Chondrocyte (in vitro differentiated cells): ENCODE results near the gene R3HCC1L. TPM values are rescaled to one million over a fixed set of nuclear protein-coding genes. Genes with fewer than 3 reads are reported as not detected.

Experiments used
- DNase-seq: peaks from one replicate; pipeline ENCODE4 v3.0.0; 2021; ENCODE audit warnings: mixed read lengths, low spot score
- H3K27ac Mint-ChIP-seq: one replicate; pipeline ENCODE4 v1.8.0; 2021; ENCODE audit warnings: mild to moderate bottlenecking, moderate library complexity, mixed read lengths; ENCODE audit not compliant: unreplicated experiment
- H3K27me3 Mint-ChIP-seq: 2 replicates; pipeline ENCODE4 v1.8.0; 2021; ENCODE audit warnings: low read depth, mixed read lengths
- H3K36me3 Mint-ChIP-seq: 2 replicates; pipeline ENCODE4 v1.8.0; 2021; ENCODE audit warnings: low read depth, mixed read lengths
- H3K4me1 Mint-ChIP-seq: 2 replicates; pipeline ENCODE4 v1.8.0; 2021; ENCODE audit warnings: low read depth, mild to moderate bottlenecking, mixed read lengths
- H3K4me3 Mint-ChIP-seq: one replicate; pipeline ENCODE4 v1.8.0; 2021; ENCODE audit warnings: mild to moderate bottlenecking, moderate library complexity, mixed read lengths; ENCODE audit not compliant: unreplicated experiment
- H3K9me3 Mint-ChIP-seq: 2 replicates; pipeline ENCODE4 v1.8.0; 2021; ENCODE audit warnings: low read depth, mixed read lengths
- total RNA-seq: library from RNA; stranded (reverse); gene quantifications from 3 replicates; pipeline ENCODE4 v1.2.1, GENCODE V29; 2021
- TF ChIP-seq, protein P1 (sequence below): fragments of 200-600 bp; sonication (generic); IDR thresholded peaks from 2 replicates; pipeline ENCODE4 v1.5.0; 2021; ENCODE audit warnings: antibody characterized with exemption, mild to moderate bottlenecking, moderate library complexity

Gene R3HCC1L
- total RNA-seq, 1 donor from 2014 or later, result 9.1 TPM

DNA sequence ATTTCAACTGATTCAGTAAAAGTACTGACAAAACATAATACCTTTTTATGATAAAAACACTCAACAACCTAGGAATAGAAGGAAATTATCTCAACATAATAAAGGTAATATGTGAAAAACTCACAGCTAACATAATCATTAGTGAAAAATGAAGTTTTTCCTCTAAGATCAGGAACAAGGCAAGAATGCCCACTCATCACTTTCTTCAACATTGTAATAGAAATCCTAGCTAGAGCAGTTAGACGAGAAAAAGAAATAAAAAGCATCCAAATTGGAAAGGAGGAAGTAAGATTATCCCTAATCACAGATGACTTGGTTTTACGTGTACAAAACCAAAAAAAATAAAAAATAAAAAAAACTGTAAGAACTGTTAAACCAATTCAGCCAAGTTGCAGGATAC is 58.6 kb downstream of the R3HCC1L start:
- Mint-ChIP-seq H3K9me3 (peaks cover 18% of the 10 kb centered on the region), H3K27ac (no peak overlapping the region), H3K27me3 (no peaks in the 10 kb centered on the region), H3K36me3 (peaks cover 13% of the 10 kb centered on the region), H3K4me1 (peaks cover 4% of the 10 kb centered on the region), H3K4me3 (no peak overlapping the region)
- DNase-seq, result no peak
- TF ChIP-seq, protein P1, sequence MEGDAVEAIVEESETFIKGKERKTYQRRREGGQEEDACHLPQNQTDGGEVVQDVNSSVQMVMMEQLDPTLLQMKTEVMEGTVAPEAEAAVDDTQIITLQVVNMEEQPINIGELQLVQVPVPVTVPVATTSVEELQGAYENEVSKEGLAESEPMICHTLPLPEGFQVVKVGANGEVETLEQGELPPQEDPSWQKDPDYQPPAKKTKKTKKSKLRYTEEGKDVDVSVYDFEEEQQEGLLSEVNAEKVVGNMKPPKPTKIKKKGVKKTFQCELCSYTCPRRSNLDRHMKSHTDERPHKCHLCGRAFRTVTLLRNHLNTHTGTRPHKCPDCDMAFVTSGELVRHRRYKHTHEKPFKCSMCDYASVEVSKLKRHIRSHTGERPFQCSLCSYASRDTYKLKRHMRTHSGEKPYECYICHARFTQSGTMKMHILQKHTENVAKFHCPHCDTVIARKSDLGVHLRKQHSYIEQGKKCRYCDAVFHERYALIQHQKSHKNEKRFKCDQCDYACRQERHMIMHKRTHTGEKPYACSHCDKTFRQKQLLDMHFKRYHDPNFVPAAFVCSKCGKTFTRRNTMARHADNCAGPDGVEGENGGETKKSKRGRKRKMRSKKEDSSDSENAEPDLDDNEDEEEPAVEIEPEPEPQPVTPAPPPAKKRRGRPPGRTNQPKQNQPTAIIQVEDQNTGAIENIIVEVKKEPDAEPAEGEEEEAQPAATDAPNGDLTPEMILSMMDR, result no peak

DNA sequence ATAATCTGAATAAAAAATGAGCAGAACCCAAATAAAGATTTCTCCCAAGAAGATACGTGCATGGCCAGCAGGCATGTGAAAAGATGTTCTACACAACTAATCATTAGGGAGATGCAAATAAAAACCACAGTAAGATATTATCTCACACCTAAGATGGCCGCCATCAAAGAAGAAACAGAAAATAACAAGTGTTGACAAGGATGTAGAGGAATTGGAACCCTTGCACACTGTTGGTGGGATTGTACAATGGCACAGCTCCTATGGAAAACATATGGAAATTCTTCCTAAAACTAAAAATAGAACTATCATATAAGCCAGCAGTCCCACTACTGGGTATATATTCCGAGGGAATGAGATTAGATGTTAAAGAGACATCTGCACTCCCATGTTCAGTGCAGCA is 60.2 kb downstream of the R3HCC1L start:
- TF ChIP-seq, protein P1, result no peak
- Mint-ChIP-seq H3K27me3 (no peaks in the 10 kb centered on the region), H3K4me1 (peaks cover 4% of the 10 kb centered on the region), H3K36me3 (peaks cover 13% of the 10 kb centered on the region), H3K9me3 (peaks cover 18% of the 10 kb centered on the region), H3K27ac (no peak overlapping the region), H3K4me3 (no peak overlapping the region)
- no peak for DNase-seq

DNA sequence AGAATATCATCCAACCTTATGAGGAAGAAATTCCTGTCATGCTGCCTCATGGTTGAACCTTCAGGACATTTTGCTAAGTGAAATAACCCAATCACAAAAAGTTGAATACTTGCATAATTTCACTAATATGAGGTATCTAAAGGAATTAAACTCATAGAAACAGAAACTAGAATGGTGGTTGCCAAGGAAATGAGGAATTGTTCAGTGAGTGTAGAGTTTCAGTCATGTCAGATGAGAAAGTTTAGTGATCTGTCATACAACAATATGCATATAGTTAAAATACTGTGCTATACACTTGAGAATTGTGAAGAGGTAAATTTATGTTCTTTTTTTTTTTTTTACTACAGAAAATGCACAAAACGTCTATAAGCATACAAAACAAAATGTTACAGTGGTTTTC is 60.7 kb downstream of the R3HCC1L start:
- no peak for DNase-seq
- Mint-ChIP-seq H3K9me3 (peaks cover 18% of the 10 kb centered on the region), H3K4me1 (peaks cover 4% of the 10 kb centered on the region), H3K27ac (no peak overlapping the region), H3K36me3 (peaks cover 13% of the 10 kb centered on the region), H3K4me3 (no peak overlapping the region), H3K27me3 (no peaks in the 10 kb centered on the region)
- TF ChIP-seq, protein P1, result no peak

DNA sequence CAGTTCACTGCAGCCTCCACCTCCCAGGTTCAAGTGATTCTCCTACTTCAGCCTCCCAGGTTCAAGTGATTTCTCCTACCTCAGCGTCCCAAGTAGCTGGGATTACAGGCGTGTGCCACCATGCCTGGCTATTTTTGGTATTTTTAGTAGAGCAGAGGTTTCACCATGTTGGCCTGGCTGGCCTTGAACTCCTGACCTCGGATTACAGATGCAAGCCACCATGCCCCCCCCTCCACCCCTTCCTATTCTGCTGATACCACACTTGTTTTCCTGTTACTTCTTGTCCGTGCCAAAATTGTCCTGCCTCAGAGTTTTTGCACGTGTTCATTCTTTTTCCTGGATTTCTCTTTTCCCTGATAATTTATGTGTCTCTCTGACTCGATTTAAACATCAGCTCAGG is 62.5 kb downstream of the R3HCC1L start:
- Mint-ChIP-seq H3K27me3 (no peaks in the 10 kb centered on the region), H3K36me3 (peaks cover 10% of the 10 kb centered on the region), H3K9me3 (peaks cover 18% of the 10 kb centered on the region), H3K4me1 (peaks cover 11% of the 10 kb centered on the region), H3K4me3 (no peak overlapping the region), H3K27ac (no peak overlapping the region)
- no peak for DNase-seq
- TF ChIP-seq, protein P1, result no peak

DNA sequence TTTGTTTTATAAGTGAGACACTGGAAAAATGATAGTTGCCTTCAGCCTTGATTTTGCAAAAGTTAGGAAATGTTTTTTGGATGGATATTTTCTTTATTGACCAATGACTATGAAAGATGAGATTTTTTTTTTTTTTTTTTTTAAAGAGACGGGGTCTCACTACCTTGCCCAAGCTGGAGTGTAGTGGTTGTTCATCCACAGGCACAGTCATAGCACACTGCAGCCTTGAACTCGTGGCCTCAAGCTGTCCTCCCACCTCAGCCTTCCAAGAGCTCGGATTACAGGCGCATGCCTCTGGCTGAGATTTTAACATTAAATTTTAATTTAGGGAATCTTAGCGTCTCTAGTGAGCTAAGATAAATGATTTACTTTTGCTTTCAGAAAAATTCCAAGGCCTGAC is 67.3 kb downstream of the R3HCC1L start:
- TF ChIP-seq, protein P1, result no peak
- Mint-ChIP-seq H3K9me3 (no peaks in the 10 kb centered on the region), H3K27ac (no peak overlapping the region), H3K4me1 (peaks cover 8% of the 10 kb centered on the region), H3K36me3 (no peaks in the 10 kb centered on the region), H3K4me3 (no peak overlapping the region), H3K27me3 (no peaks in the 10 kb centered on the region)
- no peak for DNase-seq
